GM21619 (cell line): Measurements from ENCODE around the gene ST6GALNAC3.
"Not testable (repeated sequence)": the region's sequence is repeated elsewhere in the genome, so short reads cannot be mapped to it uniquely, and the experiment has no call there.

Experiments
- ATAC-seq: cut with Tn5 transposase; IDR thresholded peaks from one replicate; pipeline ENCODE4 v1.9.1; 2021; ENCODE audit not compliant: unreplicated experiment

Gene ST6GALNAC3

GRCh38 chr1:76317299-76317900 is 242.9 kb downstream of the ST6GALNAC3 start:
- no peak for ATAC-seq

GRCh38 chr1:76330991-76331603 is 256.6 kb downstream of the ST6GALNAC3 start:
- ATAC-seq = peak; percentile 91

- no peak for ATAC-seq
Measured at GRCh38 chr1:76335882-76336281, 261.3 kb downstream of the ST6GALNAC3 start.

GRCh38 chr1:76336931-76337371 is 262.4 kb downstream of the ST6GALNAC3 start:
- no peak for ATAC-seq

- ATAC-seq = no peak
Measured at GRCh38 chr1:76337542-76338219, 263.1 kb downstream of the ST6GALNAC3 start.

- ATAC-seq = no peak
Measured at GRCh38 chr1:76340056-76340455, 265.5 kb downstream of the ST6GALNAC3 start.

GRCh38 chr1:76341816-76342215 is 267.3 kb downstream of the ST6GALNAC3 start:
- ATAC-seq = not testable (repeated sequence)

GRCh38 chr1:76343356-76343755 is 268.8 kb downstream of the ST6GALNAC3 start:
- no peak for ATAC-seq

GRCh38 chr1:76351655-76352054 is 277.1 kb downstream of the ST6GALNAC3 start:
- ATAC-seq = no peak

- ATAC-seq = no peak
Measured at GRCh38 chr1:76352741-76353435, 278.3 kb downstream of the ST6GALNAC3 start.

GRCh38 chr1:76354236-76354635 is 279.7 kb downstream of the ST6GALNAC3 start:
- no peak for ATAC-seq

GRCh38 chr1:76366726-76367125 is 292.2 kb downstream of the ST6GALNAC3 start:
- ATAC-seq = no peak

- no peak for ATAC-seq
Measured at GRCh38 chr1:76371941-76372340, 297.4 kb downstream of the ST6GALNAC3 start.

GRCh38 chr1:76374086-76374485 is 299.5 kb downstream of the ST6GALNAC3 start:
- ATAC-seq = no peak

GRCh38 chr1:76377247-76377646 is 302.7 kb downstream of the ST6GALNAC3 start:
- ATAC-seq = no peak

GRCh38 chr1:76379506-76379905 is 305.0 kb downstream of the ST6GALNAC3 start:
- ATAC-seq = no peak

- no peak for ATAC-seq
Measured at GRCh38 chr1:76381450-76382097, 307.0 kb downstream of the ST6GALNAC3 start.

- ATAC-seq = no peak
Measured at GRCh38 chr1:76388261-76388660, 313.7 kb downstream of the ST6GALNAC3 start.

GRCh38 chr1:76390456-76390855 is 315.9 kb downstream of the ST6GALNAC3 start:
- ATAC-seq = no peak

- no peak for ATAC-seq
Measured at GRCh38 chr1:76395059-76395458, 320.5 kb downstream of the ST6GALNAC3 start.

- ATAC-seq = no peak
Measured at GRCh38 chr1:76402128-76402527, 327.6 kb downstream of the ST6GALNAC3 start.
